ENCODE data around the gene TBC1D23. TPM values are rescaled to one million over a fixed set of nuclear protein-coding genes. Genes with fewer than 3 reads are reported as not detected.

TBC1D23 gene
- total and polyA plus RNA-seq, 2 of the 13 experiments (the other 11 are each of a cell fraction or from before 2014, with no cell fraction given) = 28.7 to 35.4 TPM

DNA sequence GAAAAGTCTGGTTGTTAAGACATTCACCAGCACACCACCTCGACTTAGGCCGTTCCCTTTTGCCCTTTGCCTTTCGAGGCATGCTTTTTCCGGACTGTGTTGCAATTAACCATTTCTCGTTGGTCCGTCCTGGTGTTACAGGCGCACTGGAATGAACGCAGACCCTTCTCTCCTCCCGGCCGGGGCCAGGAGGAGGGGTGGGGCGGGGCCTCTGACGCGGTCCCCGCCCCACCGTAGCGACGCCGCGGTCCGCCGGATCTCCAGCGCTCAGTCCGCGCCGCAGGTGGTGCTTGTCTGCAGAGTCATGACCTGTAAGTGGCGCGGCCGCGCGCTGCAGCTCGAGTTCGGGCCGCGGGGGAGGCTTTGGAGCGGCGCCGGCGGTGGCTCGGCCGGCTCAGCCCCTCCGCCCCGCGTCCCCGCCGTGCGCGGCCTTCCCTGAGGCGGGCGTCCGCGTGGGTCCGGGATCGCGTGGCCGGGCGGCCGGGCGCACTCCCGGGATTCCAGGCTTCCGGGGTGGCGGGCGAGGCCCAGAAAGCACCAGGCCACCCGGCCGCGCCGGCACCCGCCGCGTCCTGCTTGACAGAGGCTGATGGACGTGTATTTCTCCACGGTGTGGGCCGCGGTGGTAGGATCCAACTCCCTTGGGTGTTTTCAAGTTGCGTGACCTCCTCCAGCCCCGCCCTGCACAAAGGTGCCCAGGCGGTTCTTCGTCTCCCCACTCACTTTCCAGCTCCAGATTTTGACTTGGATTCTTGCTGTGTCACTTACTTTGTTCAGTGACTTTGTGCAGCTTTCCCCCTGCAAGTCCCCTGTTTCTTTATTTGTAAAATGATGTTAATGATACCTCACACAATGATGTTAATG is 73.9 kb downstream of the TBC1D23 start, which contains the start of gene NIT2 (continued):
- TF ChIP-seq, protein P1, sequence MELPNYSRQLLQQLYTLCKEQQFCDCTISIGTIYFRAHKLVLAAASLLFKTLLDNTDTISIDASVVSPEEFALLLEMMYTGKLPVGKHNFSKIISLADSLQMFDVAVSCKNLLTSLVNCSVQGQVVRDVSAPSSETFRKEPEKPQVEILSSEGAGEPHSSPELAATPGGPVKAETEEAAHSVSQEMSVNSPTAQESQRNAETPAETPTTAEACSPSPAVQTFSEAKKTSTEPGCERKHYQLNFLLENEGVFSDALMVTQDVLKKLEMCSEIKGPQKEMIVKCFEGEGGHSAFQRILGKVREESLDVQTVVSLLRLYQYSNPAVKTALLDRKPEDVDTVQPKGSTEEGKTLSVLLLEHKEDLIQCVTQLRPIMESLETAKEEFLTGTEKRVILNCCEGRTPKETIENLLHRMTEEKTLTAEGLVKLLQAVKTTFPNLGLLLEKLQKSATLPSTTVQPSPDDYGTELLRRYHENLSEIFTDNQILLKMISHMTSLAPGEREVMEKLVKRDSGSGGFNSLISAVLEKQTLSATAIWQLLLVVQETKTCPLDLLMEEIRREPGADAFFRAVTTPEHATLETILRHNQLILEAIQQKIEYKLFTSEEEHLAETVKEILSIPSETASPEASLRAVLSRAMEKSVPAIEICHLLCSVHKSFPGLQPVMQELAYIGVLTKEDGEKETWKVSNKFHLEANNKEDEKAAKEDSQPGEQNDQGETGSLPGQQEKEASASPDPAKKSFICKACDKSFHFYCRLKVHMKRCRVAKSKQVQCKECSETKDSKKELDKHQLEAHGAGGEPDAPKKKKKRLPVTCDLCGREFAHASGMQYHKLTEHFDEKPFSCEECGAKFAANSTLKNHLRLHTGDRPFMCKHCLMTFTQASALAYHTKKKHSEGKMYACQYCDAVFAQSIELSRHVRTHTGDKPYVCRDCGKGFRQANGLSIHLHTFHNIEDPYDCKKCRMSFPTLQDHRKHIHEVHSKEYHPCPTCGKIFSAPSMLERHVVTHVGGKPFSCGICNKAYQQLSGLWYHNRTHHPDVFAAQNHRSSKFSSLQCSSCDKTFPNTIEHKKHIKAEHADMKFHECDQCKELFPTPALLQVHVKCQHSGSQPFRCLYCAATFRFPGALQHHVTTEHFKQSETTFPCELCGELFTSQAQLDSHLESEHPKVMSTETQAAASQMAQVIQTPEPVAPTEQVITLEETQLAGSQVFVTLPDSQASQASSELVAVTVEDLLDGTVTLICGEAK (IDR thresholded peaks at IDR 0.05) = no peak
- TF ChIP-seq, protein P1 (CRISPR knock-in tag; IDR thresholded peaks at IDR 0.05) = peak; percentile 55; the same call in 1 of the 2 replicates
- TF ChIP-seq PHF20 (CRISPR knock-in tag; IDR thresholded peaks at IDR 0.05) (peak; percentile 23; the same call in 1 of the 2 replicates), KDM1A (CRISPR knock-in tag; IDR thresholded peaks at IDR 0.05) (no peak), ZSCAN9 (CRISPR knock-in tag; IDR thresholded peaks at IDR 0.05; ENCODE audit: borderline replicate concordance) (peak; percentile 77; the same call in 1 of the 2 replicates), MED13 (CRISPR knock-in tag; IDR thresholded peaks at IDR 0.05) (peak; percentile 57; the same call in 1 of the 2 replicates), ZNF230 (CRISPR knock-in tag; IDR thresholded peaks at IDR 0.05) (0 out of 2 replicates have a peak, but pooled peaks have one; percentile 36), RORA (CRISPR knock-in tag; IDR thresholded peaks at IDR 0.05) (no peak), ZNF557 (CRISPR knock-in tag; IDR thresholded peaks at IDR 0.05) (peak; percentile 50; the same call in 1 of the 2 replicates), ZFY (CRISPR knock-in tag; IDR thresholded peaks at IDR 0.05) (peak; percentile 93), MAFG (CRISPR knock-in tag; IDR thresholded peaks at IDR 0.05) (no peak), NR2F1 (CRISPR knock-in tag; IDR thresholded peaks at IDR 0.05) (peak; percentile 18 to 38; a peak in 2 of 4 replicates), KLF12 (CRISPR knock-in tag; IDR thresholded peaks at IDR 0.05; ENCODE audit: borderline replicate concordance) (peak; percentile 86), ZNF451 (CRISPR knock-in tag; IDR thresholded peaks at IDR 0.05) (no peak), KLF15 (CRISPR knock-in tag; IDR thresholded peaks at IDR 0.05; ENCODE audit: borderline replicate concordance) (peak; percentile 42; the same call in 1 of the 2 replicates), HNRNPK (IDR thresholded peaks at IDR 0.05; ENCODE audit: low read depth, low read length, poor library complexity, severe bottlenecking) (no peak)
- TF ChIP-seq, protein P2, sequence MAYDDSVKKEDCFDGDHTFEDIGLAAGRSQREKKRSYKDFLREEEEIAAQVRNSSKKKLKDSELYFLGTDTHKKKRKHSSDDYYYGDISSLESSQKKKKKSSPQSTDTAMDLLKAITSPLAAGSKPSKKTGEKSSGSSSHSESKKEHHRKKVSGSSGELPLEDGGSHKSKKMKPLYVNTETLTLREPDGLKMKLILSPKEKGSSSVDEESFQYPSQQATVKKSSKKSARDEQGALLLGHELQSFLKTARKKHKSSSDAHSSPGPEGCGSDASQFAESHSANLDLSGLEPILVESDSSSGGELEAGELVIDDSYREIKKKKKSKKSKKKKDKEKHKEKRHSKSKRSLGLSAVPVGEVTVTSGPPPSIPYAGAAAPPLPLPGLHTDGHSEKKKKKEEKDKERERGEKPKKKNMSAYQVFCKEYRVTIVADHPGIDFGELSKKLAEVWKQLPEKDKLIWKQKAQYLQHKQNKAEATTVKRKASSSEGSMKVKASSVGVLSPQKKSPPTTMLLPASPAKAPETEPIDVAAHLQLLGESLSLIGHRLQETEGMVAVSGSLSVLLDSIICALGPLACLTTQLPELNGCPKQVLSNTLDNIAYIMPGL (CRISPR knock-in tag; IDR thresholded peaks at IDR 0.05; ENCODE audit: borderline replicate concordance in 1 of 2, low read depth in 1 of 2) = peak in 1 of 2 experiments; percentile 76; a peak in 2 of 4 replicates
- TF ChIP-seq, protein P3, sequence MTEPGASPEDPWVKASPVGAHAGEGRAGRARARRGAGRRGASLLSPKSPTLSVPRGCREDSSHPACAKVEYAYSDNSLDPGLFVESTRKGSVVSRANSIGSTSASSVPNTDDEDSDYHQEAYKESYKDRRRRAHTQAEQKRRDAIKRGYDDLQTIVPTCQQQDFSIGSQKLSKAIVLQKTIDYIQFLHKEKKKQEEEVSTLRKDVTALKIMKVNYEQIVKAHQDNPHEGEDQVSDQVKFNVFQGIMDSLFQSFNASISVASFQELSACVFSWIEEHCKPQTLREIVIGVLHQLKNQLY (CRISPR knock-in tag; IDR thresholded peaks at IDR 0.05) = no peak

All from HepG2 (cell line).